ENCODE data around the gene MRPL17.

DNA sequence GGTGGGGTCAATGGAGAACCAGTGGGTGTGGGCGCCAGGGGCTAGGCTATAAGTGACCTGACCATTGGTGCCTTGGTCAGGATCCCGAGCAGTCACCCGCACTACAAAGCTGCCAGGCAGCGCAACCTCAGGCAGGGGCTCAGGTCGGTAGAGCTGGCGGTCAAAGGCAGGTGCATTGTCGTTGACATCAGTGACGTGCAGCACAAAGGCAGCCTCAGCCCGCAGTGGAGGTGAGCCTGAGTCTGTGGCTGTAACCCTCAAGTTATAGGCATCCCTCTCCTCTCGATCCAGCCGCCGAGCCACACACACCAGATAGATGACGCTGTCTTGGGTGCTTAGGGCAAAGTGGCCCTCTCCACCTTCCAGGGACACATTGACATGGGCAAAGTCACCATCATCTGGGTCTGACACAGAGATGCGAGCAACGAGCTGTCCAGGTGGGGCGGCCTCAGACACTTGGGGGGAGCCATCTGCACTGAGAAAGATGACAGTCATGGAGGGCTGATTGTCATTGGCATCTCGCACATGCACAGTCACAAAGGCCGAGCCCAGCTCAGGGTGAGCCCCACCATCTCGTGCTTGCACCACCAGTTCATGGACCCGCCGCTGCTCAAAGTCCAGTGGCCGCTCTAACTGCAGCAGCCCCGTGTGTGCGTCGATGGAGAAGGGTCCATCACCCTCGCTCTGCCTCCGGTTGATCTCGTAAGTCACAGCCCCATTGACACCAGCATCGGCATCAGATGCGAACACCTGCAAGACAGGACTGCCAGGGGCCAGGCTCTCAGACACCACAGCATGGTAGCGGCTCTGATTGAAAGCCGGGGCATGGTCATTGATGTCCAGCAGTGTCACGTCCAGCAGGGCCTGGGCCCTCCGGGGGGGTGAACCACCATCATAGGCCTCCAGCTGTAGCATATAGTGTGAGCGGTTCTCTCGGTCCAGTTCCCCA is 42.8 kb downstream of the MRPL17 start:
- TF ChIP-seq ZNF780A (CRISPR knock-in tag; IDR thresholded peaks at IDR 0.05) (no peak), JUNB (CRISPR knock-in tag; IDR thresholded peaks at IDR 0.05; ENCODE audit: borderline replicate concordance) (no peak), ISX (CRISPR knock-in tag; conservative IDR thresholded peaks at IDR 0.05) (no peak), EP300 (IDR thresholded peaks at IDR 0.05; ENCODE audit: low read depth in 2 of 2, low read length in 2 of 2) (no peak), EP300 (CRISPR knock-in tag; IDR thresholded peaks at IDR 0.05; ENCODE audit: borderline replicate concordance) (no peak), ELF4 (CRISPR knock-in tag; IDR thresholded peaks at IDR 0.05; ENCODE audit: borderline replicate concordance) (no peak), NCOA1 (CRISPR knock-in tag; IDR thresholded peaks at IDR 0.05) (no peak), BRD4 (CRISPR knock-in tag; IDR thresholded peaks at IDR 0.05) (no peak), SRF (IDR thresholded peaks at IDR 0.05; ENCODE audit: low read depth, low read length) (no peak), MAFK (conservative IDR thresholded peaks at IDR 0.05 in 1 of 2, IDR thresholded peaks at IDR 0.05 in 1 of 2; ENCODE audit: low read length in 2 of 2) (no peak)
- TF ChIP-seq, protein P1, sequence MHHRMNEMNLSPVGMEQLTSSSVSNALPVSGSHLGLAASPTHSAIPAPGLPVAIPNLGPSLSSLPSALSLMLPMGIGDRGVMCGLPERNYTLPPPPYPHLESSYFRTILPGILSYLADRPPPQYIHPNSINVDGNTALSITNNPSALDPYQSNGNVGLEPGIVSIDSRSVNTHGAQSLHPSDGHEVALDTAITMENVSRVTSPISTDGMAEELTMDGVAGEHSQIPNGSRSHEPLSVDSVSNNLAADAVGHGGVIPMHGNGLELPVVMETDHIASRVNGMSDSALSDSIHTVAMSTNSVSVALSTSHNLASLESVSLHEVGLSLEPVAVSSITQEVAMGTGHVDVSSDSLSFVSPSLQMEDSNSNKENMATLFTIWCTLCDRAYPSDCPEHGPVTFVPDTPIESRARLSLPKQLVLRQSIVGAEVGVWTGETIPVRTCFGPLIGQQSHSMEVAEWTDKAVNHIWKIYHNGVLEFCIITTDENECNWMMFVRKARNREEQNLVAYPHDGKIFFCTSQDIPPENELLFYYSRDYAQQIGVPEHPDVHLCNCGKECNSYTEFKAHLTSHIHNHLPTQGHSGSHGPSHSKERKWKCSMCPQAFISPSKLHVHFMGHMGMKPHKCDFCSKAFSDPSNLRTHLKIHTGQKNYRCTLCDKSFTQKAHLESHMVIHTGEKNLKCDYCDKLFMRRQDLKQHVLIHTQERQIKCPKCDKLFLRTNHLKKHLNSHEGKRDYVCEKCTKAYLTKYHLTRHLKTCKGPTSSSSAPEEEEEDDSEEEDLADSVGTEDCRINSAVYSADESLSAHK (CRISPR knock-in tag; IDR thresholded peaks at IDR 0.05; ENCODE audit: borderline replicate concordance): no peak
- TF ChIP-seq, protein P2, sequence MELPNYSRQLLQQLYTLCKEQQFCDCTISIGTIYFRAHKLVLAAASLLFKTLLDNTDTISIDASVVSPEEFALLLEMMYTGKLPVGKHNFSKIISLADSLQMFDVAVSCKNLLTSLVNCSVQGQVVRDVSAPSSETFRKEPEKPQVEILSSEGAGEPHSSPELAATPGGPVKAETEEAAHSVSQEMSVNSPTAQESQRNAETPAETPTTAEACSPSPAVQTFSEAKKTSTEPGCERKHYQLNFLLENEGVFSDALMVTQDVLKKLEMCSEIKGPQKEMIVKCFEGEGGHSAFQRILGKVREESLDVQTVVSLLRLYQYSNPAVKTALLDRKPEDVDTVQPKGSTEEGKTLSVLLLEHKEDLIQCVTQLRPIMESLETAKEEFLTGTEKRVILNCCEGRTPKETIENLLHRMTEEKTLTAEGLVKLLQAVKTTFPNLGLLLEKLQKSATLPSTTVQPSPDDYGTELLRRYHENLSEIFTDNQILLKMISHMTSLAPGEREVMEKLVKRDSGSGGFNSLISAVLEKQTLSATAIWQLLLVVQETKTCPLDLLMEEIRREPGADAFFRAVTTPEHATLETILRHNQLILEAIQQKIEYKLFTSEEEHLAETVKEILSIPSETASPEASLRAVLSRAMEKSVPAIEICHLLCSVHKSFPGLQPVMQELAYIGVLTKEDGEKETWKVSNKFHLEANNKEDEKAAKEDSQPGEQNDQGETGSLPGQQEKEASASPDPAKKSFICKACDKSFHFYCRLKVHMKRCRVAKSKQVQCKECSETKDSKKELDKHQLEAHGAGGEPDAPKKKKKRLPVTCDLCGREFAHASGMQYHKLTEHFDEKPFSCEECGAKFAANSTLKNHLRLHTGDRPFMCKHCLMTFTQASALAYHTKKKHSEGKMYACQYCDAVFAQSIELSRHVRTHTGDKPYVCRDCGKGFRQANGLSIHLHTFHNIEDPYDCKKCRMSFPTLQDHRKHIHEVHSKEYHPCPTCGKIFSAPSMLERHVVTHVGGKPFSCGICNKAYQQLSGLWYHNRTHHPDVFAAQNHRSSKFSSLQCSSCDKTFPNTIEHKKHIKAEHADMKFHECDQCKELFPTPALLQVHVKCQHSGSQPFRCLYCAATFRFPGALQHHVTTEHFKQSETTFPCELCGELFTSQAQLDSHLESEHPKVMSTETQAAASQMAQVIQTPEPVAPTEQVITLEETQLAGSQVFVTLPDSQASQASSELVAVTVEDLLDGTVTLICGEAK (IDR thresholded peaks at IDR 0.05): no peak
- TF ChIP-seq, protein P2 (CRISPR knock-in tag; IDR thresholded peaks at IDR 0.05): no peak
- TF ChIP-seq, protein P3, sequence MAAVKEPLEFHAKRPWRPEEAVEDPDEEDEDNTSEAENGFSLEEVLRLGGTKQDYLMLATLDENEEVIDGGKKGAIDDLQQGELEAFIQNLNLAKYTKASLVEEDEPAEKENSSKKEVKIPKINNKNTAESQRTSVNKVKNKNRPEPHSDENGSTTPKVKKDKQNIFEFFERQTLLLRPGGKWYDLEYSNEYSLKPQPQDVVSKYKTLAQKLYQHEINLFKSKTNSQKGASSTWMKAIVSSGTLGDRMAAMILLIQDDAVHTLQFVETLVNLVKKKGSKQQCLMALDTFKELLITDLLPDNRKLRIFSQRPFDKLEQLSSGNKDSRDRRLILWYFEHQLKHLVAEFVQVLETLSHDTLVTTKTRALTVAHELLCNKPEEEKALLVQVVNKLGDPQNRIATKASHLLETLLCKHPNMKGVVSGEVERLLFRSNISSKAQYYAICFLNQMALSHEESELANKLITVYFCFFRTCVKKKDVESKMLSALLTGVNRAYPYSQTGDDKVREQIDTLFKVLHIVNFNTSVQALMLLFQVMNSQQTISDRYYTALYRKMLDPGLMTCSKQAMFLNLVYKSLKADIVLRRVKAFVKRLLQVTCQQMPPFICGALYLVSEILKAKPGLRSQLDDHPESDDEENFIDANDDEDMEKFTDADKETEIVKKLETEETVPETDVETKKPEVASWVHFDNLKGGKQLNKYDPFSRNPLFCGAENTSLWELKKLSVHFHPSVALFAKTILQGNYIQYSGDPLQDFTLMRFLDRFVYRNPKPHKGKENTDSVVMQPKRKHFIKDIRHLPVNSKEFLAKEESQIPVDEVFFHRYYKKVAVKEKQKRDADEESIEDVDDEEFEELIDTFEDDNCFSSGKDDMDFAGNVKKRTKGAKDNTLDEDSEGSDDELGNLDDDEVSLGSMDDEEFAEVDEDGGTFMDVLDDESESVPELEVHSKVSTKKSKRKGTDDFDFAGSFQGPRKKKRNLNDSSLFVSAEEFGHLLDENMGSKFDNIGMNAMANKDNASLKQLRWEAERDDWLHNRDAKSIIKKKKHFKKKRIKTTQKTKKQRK (IDR thresholded peaks at IDR 0.05; ENCODE audit: low read length): no peak
- TF ChIP-seq, protein P4, sequence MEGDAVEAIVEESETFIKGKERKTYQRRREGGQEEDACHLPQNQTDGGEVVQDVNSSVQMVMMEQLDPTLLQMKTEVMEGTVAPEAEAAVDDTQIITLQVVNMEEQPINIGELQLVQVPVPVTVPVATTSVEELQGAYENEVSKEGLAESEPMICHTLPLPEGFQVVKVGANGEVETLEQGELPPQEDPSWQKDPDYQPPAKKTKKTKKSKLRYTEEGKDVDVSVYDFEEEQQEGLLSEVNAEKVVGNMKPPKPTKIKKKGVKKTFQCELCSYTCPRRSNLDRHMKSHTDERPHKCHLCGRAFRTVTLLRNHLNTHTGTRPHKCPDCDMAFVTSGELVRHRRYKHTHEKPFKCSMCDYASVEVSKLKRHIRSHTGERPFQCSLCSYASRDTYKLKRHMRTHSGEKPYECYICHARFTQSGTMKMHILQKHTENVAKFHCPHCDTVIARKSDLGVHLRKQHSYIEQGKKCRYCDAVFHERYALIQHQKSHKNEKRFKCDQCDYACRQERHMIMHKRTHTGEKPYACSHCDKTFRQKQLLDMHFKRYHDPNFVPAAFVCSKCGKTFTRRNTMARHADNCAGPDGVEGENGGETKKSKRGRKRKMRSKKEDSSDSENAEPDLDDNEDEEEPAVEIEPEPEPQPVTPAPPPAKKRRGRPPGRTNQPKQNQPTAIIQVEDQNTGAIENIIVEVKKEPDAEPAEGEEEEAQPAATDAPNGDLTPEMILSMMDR (CRISPR knock-in tag; IDR thresholded peaks at IDR 0.05): no peak

All from HepG2 (cell line).